Right renal cortex interstitium (tissue), 3 donors: ENCODE results near the gene PUSL1. TPM values are rescaled to one million over a fixed set of nuclear protein-coding genes. Genes with fewer than 3 reads are reported as not detected.

Experiments used
- DNase-seq, 3 donors: peaks; one replicate each; pipeline ENCODE4 v3.0.0-alpha.2; 2013; ENCODE audit warnings: low read depth in 3 of 3, low spot score in 2 of 3
- polyA plus RNA-seq, 3 donors: library from polyadenylated mRNA; unstranded; fragments of 120-200 nt; gene quantifications; one replicate each; pipeline ENCODE4 v1.2.1, GENCODE V29; 2013; ENCODE audit not compliant: insufficient read length in 3 of 3

PUSL1 gene
- polyA plus RNA-seq, 3 donors, result 5.4 to 6.3 (median 5.8) TPM

DNA sequence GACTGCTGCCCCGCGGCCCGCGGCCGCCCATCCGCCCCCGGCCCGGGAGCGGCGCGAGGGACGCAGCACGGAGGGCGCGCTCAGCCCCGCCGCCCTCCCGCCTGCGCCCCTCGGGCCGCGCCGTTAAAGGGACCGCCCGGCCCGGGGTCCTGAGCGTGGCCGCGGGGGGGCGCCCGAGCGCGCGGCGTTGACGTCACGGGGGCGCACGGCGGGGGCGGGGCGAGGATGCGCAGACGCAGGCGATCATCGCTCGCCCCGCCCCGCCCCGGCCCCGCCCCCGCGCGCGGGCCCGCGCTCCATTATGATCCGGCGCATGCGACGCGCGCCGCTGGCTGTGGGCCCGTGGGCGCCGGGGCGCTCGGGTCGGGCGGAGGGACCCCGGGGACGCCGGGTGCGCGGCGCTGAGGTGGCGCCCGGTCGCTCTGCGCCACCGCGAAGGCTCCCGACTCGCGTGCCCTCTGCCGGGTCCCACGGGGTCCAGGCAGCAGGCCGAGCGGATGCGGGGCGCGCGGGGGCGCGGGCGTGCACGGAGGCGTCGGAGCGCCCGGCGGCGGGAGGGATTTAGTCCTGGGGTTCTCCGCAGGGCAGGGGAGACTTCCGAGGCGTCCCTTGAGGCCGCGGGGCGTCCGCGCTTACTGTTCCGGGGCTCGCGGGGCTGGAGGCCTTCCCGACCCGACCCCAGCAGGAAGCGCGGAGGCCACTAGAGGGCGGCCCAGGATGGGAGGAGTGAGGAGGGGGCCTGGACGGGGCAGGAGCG is 41.0 kb downstream of the PUSL1 start, which contains the start of gene DVL1:
Gene DVL1 (minus strand): TSS at position 163 of the 757 bp plus-strand sequence. CDS start 353 bp downstream, outside the sequence.
- no peak for DNase-seq

DNA sequence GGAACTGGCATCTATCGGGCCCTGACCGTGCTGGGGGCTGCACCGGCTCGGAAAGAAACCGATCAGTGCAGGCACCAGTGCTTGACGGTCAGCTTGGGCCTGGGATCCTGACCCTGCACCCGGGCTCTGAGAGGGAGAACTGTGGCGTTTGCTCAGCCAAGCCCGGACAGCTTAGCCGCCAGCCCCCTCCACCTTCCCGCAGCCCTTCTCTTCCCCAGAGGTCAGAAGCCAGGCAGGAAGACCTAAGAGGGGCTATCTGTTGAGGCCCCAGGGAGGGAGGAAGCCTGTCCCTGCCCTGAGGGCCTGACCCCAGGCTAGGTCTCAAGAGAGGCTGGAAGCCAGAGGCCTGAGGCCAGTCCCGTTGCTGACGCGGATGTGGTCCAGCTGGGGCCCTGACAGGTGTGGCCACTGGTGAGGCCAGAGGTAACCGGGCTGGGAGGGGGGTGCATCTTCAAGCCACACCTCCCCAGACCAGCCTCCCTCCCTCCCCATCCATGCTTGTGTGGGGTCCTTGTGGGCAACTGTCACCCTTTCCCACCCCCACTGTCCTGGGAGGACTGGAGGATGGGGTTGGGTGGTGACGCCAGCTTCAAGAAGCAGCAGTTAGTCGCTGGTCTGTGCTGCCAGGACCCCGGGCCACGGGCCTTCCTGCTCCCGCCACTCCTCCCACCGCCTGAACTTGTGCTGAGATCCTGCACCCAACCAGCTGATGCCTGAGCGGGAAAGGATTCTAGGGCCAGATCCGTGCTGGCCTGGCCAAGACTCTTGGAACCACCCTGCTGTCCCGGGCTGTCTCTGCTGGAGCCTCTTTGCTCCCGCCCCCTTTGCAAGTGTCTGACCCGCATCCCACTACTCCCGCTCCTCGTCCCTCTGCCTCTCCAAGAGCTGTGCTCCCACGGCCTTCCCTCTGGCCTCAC is 43.4 kb downstream of the PUSL1 start:
- no peak for DNase-seq

DNA sequence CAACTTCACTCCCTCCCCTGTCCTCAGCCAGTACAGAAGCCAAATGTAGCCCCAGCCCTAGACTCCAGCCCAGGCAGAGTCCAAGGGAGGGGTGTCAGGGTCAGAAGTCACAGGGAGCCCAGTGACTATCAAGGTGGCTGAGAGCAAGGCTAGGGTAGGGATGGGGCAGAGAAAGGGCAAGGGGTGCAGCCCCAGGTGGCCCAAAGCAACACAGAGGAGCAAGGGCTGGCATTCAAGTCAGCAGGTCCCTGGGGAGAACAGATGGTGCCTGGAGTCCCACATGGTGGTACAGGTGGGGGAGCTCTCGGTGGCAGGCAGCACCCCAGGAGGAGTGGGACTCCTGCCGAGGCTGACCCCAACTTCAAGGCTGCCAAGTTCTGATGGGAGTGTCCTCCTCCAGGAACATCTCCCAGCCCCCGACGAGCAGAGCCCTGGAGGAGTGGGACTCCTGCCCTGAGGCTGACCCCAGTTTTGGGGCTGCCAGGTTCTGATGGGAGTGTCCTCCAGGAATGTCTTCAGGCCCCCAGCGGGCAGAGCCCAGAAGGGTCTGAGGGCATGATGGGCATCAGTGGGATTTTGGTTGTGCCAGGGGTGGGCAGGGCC is 44.5 kb downstream of the PUSL1 start:
- DNase-seq, result no peak

DNA sequence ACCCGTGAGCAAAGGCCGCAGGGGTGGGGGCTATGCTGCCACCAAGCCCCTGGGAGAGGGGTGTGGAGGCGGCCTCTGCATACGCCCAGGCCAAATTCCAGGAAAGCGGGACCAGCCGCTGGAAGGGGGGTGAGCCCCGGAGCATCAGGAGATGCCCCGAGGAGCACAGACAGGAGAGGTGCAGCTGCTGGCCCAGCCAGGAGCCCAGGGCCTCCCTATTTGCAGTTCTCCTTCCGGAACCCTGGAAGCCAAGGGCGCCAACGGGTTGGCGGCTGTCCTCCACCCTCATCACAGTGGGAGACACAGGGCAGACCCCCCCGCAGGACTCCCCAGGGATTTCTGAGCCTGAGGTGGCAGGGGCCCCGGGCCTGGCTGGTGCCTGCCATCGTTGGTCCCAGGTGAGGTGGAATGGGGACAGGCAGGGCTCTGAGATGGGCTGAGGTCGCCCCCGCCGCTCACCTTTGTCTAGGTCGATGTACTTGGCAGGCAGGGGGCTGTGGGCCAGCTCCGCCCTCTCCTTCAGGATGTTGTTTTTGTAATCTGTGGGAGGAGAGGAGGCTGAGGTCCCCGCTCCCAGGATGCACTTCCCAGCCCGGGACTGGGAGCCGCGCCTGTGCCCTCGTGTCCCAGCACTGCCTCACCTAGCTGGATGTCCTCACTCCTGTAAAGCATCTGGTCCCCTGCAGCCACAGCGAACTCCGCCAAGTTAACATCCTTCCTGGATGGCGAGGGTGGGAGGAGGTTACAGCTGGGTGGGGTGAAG is 45.2 kb downstream of the PUSL1 start:
- no peak for DNase-seq

DNA sequence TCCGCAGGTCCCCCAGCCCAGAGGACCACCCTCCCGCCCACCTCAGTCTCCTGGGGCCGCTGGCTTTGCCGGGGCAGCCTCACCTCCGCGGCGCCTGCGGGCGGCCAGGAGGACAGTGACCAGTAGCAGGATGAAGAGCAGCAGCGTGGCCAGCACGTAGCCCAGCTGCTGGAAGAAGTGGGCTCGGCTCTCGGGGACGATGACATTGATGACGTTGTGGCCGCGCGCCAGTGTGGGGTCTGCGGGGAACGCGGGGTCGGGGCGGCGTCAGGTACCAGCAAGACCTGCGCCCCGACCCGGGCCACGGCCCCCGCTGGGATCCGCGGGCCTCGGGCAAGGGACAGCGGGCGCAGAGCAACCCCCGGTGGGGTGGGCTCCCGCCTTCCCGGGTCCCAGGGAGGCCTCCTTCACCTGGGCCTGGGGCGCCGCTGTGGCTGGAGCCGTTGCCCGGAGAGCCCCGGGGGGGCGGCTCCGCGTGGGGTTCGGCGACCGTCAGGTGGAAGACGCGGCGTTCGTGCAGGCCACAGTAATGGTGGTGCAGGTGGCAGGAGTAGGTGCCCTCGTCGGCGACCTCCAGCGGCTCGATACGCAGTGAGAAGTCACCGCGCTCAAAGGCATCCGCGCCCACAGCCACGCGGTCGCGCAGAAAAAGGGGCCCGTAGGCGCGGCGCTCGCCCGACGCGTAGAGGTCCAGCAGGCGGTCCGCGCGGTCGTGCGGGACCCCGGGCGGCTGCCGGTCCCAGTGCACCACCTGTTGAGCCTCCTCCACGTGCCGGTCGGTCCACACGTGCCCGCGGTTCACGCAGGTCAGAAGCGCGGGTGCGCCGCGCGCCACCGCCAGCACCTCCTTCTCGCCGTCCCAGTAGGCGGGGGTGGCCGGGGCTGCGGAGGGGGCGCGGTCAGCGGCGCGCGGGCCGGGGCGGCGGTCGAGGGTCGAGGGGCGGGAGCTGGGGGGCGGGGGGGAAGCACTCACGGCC is 46.2 kb downstream of the PUSL1 start:
- DNase-seq, result no peak

DNA sequence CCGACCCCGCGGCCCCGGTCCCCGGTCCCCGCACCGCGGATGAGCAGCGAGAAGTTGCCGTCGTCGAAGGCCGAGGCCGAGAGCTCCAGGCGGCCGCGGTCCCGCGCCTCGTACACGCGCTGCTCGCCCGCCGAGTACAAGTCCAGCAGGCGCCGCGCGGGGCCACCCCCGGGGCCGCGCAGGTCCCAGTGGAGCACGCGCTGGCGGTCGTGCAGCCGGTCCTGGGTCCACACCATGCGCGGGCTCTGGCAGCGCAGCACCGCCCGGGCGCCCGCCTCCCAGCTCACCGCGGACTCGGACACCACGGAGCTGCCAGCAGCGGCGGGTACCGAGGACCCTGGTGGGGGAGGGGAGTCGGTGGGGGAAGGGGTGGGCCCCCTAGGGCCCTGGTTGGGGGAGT is 47.0 kb downstream of the PUSL1 start:
- DNase-seq, result no peak

DNA sequence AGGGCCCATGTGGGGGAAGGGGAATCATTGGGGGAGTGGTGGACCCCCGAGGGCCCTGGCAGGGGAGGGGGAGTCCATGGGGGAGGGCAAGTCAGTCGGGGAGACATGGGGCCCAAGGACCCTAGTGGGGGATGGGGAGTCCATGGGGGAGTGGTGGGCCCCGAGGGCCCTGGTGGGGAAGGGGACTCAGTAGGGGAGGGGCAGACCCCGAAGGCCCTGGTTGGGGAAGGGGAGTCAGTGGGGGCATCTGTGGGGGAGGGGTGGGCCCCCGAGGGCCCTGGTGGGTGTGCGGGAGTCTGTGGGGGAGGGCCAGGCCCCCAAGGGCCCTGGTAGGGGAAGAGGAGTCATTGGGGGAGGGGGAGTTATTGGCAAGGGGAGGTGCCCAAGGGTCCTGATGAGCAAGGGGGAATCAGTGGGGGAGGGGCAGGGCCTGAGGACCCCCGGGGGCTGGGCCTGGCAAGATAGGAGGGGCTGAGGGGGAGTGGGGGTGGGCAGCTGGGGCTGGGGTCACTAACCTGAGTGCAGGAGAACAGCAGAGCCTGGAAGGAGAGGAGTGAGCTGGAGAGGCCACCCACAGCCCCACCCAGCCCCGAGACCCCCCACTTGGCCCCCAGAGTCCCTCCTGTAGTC is 47.9 kb downstream of the PUSL1 start:
- no peak for DNase-seq

DNA sequence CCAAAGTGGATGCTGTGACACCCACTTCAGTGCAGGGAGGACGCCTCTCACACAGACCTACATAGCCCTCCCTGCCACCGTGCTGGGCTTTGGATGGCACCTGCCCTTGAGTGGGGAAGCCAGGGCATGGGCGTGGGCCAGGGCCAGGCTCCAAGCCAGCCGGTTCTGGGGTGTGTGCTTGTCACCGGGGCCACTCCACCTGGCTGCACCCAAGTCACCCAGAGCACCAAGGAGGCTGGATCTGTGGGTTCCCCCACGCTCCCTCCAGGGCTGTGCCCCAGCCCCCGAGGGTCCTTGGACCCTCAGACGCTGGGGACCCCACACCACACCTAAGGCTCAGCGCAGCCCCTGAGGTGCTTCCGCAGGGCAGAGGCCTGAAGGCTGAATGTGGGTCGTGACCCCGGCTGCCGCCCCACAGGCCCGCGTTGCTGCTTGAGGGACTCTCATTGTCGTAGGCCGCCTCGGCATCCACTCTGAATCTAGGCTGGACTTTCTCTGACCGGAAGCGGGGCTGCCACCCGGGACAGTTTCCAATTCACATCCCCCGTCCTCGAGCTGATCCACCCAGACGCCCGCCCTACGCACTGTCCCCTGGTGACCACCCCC is 48.5 kb downstream of the PUSL1 start:
- DNase-seq, result no peak

DNA sequence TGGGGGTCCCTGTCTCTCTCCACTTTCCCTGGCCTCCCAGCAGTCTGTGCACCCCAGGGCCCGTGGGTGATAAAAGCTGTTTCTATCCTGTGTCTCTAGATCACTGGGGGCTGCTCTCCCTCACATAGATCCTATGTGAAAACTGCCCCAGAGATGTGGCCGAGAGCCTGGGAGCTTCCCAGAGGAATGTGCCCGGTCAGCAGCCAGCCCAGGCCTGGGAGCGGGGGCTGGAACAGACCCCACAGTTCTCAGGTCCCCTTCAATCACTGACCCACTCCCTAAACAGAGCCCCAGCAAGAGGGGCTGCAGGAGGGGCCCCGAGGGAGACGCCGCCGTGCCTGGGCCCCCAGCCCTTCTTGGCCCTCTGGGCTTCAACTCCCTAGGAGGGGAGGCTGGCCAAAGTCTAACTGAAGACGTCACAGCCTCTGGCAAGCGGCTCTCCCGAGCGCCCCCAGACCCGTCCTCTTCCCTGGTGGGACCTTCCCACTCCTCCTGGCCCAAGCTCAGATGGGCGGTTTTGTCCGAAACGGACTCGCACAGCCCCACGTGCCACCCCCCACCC is 49.6 kb downstream of the PUSL1 start:
- no peak for DNase-seq

DNA sequence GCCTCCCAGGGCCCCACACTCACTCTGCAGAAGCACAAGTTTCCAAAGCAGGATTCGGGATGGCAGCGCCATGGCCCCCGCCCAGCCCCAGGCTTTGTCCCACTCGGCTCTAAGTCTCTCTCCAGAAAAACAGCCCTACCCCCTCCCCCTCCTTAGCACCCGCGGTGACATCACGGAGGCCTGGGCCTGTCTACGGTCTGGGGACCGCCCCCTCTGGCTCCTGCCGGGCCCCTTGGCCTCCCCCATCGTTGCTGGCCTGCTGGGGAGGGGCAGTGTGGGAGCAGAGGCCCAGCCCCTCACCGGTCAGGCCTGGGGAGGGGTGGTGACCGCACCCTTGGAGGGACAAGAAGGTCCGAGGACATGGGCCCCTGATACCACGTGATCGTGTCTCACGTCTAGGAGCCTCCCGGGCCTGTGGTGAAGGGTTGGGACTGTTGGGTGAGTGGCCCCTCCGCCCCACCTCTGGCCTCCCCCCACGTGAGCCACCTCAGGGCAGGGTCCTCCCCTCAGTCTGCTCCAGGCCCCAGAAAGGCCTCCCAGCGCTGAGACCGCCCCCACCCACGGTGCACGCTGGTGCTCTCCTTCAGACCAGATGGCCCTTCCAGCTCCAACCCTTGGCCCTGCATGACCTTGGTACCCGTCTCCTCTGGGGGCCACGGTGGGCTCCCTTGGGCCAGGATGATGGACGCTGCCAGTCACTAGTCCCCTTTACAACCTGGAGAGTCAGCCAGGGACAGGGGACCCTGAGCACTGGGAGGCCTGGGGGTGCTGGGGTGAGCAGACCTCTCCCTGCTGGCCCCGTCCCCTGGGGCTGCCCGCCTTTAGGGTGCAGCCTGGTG is 50.3 kb downstream of the PUSL1 start, which contains the start of gene MXRA8:
Gene MXRA8 (minus strand): TSS at position 123 of the 839 bp plus-strand sequence. CDS start 51 bp downstream, at position 72.
- no peak for DNase-seq

DNA sequence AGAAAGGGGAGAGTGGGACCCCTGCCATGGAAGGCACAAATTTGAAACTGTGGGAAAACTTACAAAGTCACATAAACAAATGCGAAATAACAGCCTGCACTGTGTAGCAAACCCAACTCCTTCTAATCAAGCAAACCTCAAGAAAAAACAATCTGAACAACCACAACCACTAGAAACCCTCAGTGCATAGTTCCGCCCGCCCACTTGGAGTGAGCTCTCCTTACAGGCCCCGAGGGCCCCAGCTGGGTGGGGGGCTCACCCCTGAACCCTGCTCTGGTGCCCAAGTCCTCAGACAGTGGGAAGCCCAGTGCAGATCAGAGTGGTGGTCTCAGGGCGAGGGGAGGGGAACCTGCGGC is 50.9 kb downstream of the PUSL1 start:
- no peak for DNase-seq

DNA sequence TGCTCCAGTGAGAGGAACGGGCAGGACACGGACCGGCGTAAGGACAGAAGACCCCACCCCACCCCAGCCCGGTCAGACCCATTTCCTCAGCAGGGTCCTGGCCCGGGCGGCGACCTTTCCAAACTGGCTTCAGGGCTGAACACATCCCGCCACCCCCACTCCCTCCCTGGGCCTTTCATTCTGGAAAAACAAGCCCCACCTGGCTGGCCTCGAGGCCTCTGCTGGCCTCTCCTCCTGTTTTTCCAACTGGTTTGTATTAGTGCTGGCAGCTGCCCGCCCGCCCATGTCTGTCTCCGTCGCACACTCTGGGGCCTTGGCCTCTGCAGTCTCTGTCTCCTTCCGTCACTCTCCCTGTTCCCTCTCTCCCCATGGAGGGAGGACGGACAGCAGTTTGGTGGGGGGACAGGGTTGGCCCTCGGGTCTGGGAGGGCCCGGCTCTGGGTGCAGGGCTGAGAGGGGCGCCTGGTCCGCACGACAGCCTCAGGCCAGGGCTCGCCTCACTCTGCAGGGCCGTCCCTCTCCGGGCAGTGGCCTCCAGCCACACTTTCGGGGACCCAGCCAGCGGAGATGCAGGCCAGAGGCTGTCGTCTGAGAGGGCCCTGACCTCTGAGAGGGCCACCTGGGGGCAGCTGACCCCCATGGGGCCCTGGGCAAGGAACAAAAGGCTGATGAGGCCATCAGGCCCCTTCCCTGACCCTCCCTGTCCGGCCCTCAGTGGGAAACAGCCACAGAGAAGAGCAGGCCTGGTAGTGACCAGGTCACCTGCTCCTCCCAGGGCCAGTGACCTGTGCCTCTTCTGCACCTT is 51.5 kb downstream of the PUSL1 start:
- DNase-seq, result no peak

DNA sequence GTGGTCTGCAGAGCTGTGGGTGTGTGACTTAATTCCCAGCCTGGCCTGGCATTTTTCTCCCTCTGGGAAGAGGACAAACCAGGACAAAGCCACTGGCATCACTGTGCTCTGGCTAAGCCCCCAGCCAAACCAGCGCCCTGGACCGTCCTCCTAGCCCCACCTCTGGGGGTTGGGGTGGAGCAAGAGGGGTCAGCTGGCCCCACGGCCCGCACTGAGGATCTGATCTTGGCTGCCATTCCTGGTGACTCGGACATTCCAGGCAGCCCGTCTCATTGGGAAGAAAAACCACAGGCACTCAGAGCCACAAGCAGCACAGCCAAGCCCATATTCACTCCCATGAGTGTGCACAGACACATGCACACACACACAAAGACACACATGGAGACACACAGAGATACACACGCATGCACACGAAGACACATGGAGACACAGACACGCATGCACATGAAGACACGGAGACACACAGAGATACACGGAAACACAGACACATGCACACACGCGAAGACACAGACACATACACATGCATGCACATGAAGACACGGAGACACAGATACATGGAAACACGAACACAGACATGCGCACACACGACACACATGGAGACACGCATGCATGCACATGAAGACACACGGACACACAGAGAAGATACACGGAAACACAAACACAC is 52.2 kb downstream of the PUSL1 start:
- DNase-seq, result no peak
